Embryonic facial prominence (tissue), 1 donor: ENCODE results near the gene JPH3.
"Not testable (repeated sequence)": the region's sequence is repeated elsewhere in the genome, so short reads cannot be mapped to it uniquely, and the experiment has no call there.

ENCODE experiments used
- DNase-seq: peaks from one replicate; pipeline ENCODE4 v3.0.0-alpha.2; 2016; ENCODE audit errors: extremely low spot score

The JPH3 gene

DNA sequence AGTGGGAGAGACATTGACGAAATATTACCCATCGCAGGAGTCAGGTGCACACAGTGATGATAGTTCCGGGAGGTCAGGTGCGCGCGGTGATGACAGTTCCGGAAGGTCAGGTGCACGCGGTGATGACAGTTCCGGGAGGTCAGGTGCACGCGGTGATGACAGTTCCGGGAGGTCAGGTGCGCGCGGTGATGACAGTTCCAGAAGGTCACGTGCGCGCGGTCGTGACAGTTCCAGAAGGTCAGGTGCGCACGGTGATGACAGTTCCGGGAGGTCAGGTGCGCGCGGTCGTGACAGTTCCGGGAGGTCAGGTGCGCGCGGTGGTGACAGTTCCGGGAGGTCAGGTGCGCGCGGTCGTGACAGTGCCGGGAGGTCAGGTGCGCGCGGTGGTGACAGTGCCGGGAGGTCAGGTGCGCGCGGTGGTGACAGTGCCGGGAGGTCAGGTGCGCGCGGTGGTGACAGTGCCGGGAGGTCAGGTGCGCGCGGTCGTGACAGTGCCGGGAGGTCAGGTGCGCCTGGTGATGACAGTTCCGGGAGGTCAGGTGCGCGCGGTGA, 78.8 kb downstream of the JPH3 start:
- not testable (repeated sequence) for DNase-seq

GRCh38 chr16:87681981-87682570, 79.8 kb downstream of the JPH3 start:
- DNase-seq: no peak

- no peak for DNase-seq
Observed at GRCh38 chr16:87682852-87683399, 80.6 kb downstream of the JPH3 start.

DNA sequence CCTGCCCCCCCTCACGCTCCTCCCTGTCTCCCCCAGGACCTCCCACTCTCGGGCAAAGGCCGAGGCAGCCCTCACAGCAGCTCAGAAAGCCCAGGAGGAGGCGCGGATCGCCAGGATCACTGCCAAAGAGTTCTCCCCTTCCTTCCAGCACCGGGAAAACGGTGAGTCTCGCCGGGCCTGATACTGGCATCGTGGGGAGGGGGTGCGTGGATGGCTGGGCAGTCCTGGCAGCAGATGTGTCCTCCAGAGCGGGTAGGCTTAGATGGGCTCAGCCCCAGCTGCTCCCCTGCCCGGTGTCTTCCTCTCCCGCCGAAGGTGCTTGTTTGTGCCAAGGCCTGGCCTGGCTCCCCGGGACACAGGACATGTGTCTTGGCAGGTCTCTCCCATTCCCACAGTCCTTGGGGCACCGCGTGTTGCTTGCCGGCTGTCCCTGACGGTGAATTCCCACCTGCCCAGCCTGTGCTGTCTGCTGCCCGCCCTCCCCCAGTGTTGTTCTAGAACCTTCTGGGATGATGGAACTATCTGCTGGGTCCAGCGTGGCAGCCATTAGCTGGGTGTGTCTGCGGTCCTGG, 81.9 kb downstream of the JPH3 start:
- no peak for DNase-seq

- no peak for DNase-seq
Observed at GRCh38 chr16:87684711-87685404, 82.5 kb downstream of the JPH3 start.

GRCh38 chr16:87685405-87685755, 83.1 kb downstream of the JPH3 start:
- DNase-seq: no peak

DNA sequence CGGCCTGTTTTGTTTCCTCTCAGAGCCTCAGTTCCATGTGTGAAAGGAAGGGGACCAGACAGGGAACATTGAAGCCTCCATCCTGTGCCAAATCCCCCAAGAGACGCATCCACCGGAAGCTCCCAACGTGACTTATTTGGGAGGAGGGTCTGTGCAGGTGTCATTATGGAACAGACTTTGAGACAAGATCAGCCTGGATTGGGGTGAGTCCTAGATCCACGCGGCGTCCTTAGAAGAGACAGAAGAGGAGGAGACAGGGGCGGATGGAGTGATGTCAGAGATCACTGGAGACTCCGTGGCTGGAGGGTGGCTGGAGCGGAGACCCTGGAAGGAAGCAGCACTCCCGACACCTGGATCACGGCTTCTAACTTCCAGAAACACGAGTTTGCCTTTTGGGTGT, 83.5 kb downstream of the JPH3 start:
- DNase-seq: no peak

DNA sequence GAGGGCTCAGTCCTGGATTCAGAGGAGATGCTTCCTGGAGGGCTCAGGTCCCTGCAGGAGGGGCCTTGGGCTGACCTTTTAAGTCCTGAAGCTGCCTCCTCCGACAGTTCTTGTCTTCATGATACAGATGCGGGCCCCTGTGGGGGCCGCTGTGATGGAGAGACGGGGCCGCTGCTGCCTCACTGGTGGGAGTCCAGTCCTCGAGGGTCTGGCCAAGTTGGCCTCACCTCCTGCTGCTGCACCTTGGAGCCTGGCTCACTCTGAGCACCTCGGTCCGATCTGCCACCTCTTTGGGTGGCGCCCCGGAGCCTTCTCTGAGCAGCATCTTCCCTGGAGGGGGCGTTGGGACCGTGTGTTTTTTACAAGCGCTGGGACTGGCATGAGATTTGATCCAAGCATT, 84.4 kb downstream of the JPH3 start:
- DNase-seq: no peak

- DNase-seq: no peak
Observed at GRCh38 chr16:87687126-87687910, 85.0 kb downstream of the JPH3 start.

DNA sequence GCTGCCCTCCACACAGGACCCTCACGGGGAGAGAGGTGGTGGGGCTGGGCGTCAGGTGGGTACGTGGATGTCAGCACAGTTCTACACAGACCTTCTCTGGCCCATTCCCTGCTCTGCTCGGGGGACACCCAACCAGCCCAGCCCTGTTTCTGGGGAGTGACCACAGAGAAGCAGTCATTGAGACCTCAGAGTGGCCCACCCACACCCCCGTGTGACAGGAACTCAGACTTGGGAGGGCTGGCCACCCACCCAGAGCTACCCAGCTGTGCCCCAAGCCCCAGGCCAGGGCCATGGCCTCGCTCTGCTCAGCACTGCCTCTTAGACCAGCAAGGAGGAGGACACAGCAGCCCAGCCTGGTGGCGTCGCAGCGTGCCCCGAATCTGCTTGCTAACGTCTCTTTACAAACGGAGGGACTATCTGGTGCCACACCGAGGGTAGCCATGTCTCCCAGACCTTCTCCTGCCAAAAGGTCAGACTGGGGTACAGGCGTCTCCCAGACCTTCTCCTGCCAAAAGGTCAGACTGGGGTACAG, 85.8 kb downstream of the JPH3 start:
- DNase-seq: no peak

GRCh38 chr16:87688876-87689815, 86.8 kb downstream of the JPH3 start:
- no peak for DNase-seq

DNA sequence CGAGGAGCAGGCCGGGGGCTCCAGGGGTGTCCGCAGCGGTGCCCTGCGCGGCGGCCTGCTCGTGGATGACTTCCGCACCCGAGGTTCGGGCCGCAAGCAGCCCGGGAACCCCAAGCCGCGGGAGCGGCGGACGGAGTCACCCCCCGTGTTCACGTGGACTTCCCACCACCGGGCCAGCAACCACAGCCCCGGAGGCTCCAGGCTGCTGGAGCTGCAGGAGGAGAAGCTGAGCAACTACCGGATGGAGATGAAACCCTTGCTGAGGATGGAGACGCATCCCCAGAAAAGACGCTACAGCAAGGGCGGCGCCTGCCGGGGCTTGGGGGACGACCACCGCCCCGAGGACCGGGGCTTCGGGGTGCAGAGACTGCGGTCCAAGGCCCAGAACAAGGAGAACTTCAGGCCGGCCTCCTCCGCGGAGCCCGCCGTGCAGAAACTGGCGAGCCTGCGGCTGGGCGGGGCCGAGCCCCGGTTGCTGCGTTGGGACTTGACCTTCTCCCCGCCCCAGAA, 87.7 kb downstream of the JPH3 start:
- no peak for DNase-seq

GRCh38 chr16:87690911-87691685, 88.8 kb downstream of the JPH3 start:
- no peak for DNase-seq

- no peak for DNase-seq
Observed at GRCh38 chr16:87691686-87692079, 89.4 kb downstream of the JPH3 start.

DNA sequence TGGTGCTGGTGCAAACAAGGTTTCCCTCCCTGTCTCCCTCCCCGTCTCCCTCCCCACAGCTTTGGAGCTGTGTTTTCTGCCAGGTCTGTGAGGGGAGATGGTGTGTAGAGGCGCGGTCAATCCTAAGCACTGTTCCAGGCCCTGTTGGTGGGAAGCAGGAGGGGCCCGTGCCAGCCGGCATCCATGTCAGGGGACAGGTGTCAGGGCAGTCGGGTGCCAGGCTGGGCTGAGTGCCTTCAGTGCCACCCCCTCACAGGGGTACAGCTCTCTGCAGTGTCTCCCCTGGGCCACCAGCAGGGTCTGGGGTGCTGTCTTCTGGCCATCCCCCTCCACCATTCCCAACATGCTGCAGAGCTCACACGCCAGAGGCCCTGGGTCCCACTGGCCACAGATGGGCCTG, 89.9 kb downstream of the JPH3 start:
- no peak for DNase-seq

DNA sequence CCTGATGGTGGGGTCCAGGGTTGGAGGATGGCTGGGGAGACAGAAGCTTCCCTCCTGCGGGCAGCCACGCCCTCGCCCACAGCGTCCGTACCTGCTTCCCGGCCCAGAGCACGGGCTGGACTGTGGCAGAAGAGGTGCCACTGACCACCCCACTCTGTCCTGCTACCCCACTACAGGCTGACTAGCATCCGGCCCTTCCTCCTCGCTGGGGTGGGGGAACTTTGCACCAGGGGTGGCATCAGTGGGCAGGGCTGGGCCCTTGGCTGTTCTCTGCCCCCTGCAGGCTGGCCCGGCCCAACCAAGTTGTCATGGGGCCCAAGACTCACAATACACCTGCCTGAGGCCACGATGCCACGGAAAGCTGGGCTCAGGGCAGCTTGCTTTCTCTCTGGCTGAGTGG, 90.4 kb downstream of the JPH3 start:
- DNase-seq: no peak

DNA sequence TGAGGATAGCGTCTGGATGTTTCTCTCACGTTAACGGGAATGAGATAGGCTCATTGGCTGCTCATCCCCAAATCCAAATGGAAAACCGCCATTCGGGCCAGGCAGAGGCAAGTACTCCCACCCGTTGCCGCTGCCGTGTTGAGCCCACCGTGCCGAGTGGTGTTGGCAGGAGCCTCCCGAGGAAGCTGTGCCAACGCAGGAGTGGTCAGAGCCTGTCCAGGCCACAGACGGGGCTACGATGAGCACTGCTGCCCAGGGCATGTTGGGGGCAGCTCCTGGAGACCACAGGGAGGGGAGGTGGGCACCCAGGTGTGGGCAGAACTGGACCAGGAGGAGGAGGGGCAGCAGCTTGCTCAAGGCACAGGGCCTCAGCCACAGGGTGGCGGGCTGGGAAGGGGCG, 91.5 kb downstream of the JPH3 start:
- no peak for DNase-seq

DNA sequence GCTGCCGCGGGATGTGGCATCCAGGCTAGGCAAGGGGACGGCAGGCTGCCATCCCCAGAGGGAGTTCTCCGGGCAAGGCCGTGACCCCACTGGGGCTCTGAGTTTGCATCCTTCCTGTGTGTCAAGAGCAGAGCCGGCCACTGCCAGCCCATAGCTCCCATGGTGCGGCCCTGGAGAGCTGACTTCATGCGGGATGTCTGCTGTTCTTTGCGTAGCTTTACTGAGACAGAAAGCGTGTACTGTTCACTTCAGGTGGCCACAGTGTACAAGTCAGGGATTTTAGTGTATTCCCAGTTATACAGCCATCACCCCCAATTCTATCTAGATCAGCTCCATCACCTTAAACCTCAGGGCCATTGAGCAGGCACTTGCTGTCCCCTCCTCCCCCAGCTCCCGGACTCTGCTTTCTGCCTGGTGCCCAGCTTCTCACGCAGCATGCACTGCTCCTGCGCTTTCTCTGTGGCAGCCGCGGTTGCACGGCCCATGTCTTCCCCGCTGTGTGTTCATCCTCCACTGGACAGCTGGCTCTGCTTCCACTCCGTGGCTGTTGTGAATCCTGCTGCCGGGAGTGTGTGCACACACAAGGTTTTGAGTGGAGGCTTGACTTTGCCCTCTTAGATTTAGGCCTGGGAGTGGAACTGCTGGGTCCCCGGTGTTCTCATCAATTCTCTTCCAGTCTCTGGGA, 92.3 kb downstream of the JPH3 start:
- no peak for DNase-seq

- no peak for DNase-seq
Observed at GRCh38 chr16:87695534-87695933, 93.2 kb downstream of the JPH3 start.
